Measurements from ENCODE around the gene MAPK8IP1.
"Not testable (repeated sequence)": the region's sequence is repeated elsewhere in the genome, so short reads cannot be mapped to it uniquely, and the experiment has no call there.

Gene MAPK8IP1

GRCh38 chr11:45900916-45901617 lies 15.6 kb downstream of the MAPK8IP1 start:
- peak overlapping the region; percentile 90 for H3K9ac ChIP-seq (ENCODE audit: insufficient read length, low read depth)
- H3K4me3 ChIP-seq (ENCODE audit: insufficient read length, low read depth) = peak overlapping the region; percentile 85
- H3K36me3 ChIP-seq (ENCODE audit: insufficient read depth, insufficient read length, low read length) = peaks cover 30% of the 10 kb centered on the region
- no peak for DNase-seq (ENCODE audit: low read depth, low spot score)
- TF ChIP-seq YY1 (IDR thresholded peaks at IDR 0.05; ENCODE audit: insufficient read depth, insufficient read length) (no peak), SUZ12 (IDR thresholded peaks at IDR 0.05; ENCODE audit: extremely low read depth, insufficient read depth, insufficient read length) (no peak), ZNF274 (IDR thresholded peaks at IDR 0.05; ENCODE audit: low read depth, low read length) (no peak)
- H3K9me3 ChIP-seq (ENCODE audit: insufficient read depth, low read length) = no peaks in the 10 kb centered on the region
- peaks cover 19% of the 10 kb centered on the region for H3K27me3 ChIP-seq (ENCODE audit: insufficient read depth, insufficient read length)
- H3K4me1 ChIP-seq (ENCODE audit: insufficient read depth, insufficient read length) = peaks cover 35% of the 10 kb centered on the region

GRCh38 chr11:45901626-45902025 lies 16.2 kb downstream of the MAPK8IP1 start:
- DNase-seq (ENCODE audit: low read depth, low spot score) = no peak
- peaks cover 35% of the 10 kb centered on the region for H3K36me3 ChIP-seq (ENCODE audit: insufficient read depth, insufficient read length, low read length)
- TF ChIP-seq ZNF274 (IDR thresholded peaks at IDR 0.05; ENCODE audit: low read depth, low read length) = no peak
- no peak for TF ChIP-seq YY1 (IDR thresholded peaks at IDR 0.05; ENCODE audit: insufficient read depth, insufficient read length)
- TF ChIP-seq SUZ12 (IDR thresholded peaks at IDR 0.05; ENCODE audit: extremely low read depth, insufficient read depth, insufficient read length) = no peak

DNA sequence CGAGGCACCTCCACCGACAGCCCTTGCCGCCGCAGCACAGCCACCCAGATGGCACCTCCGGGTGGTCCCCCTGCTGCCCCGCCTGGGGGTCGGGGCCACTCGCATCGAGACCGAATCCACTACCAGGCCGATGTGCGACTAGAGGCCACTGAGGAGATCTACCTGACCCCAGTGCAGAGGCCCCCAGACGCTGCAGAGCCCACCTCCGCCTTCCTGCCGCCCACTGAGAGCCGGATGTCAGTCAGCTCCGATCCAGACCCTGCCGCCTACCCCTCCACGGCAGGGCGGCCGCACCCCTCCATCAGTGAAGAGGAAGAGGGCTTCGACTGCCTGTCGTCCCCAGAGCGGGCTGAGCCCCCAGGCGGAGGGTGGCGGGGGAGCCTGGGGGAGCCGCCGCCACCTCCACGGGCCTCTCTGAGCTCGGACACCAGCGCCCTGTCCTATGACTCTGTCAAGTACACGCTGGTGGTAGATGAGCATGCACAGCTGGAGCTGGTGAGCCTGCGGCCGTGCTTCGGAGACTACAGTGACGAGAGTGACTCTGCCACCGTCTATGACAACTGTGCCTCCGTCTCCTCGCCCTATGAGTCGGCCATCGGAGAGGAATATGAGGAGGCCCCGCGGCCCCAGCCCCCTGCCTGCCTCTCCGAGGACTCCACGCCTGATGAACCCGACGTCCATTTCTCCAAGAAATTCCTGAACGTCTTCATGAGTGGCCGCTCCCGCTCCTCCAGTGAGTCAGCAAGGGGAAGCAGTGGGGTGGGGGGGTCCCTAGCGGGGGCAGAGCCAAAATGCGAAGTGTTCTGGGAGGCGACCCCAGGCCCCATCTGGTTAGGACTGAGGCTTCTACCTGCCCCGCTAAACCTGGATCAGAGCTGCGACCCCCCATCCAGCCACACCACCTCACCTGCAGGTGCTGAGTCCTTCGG lies 17.3 kb downstream of the MAPK8IP1 start:
- H3K36me3 ChIP-seq (ENCODE audit: insufficient read depth, insufficient read length, low read length) = peaks cover 40% of the 10 kb centered on the region
- no peaks in the 10 kb centered on the region for H3K9me3 ChIP-seq (ENCODE audit: insufficient read depth, low read length)
- H3K4me3 ChIP-seq (ENCODE audit: insufficient read length, low read depth) = no peak overlapping the region
- DNase-seq (ENCODE audit: low read depth, low spot score) = no peak
- peaks cover 10% of the 10 kb centered on the region for H3K27me3 ChIP-seq (ENCODE audit: insufficient read depth, insufficient read length)
- H3K9ac ChIP-seq (ENCODE audit: insufficient read length, low read depth) = no peak overlapping the region
- TF ChIP-seq YY1 (IDR thresholded peaks at IDR 0.05; ENCODE audit: insufficient read depth, insufficient read length) (no peak), SUZ12 (IDR thresholded peaks at IDR 0.05; ENCODE audit: extremely low read depth, insufficient read depth, insufficient read length) (no peak)
- H3K4me1 ChIP-seq (ENCODE audit: insufficient read depth, insufficient read length) = peaks cover 33% of the 10 kb centered on the region

More at GRCh38 chr11:45901626-45902025, 16.2 kb downstream of the MAPK8IP1 start:
- Histone ChIP-seq H3K9ac (ENCODE audit: insufficient read length, low read depth) (peak overlapping the region; percentile 90), H3K4me3 (ENCODE audit: insufficient read length, low read depth) (no peak overlapping the region), H3K27me3 (ENCODE audit: insufficient read depth, insufficient read length) (peaks cover 19% of the 10 kb centered on the region), H3K4me1 (ENCODE audit: insufficient read depth, insufficient read length) (peaks cover 33% of the 10 kb centered on the region), H3K9me3 (ENCODE audit: insufficient read depth, low read length) (no peaks in the 10 kb centered on the region)

- H3K4me3 ChIP-seq (ENCODE audit: insufficient read length, low read depth) = no peak overlapping the region
- H3K36me3 ChIP-seq (ENCODE audit: insufficient read depth, insufficient read length, low read length) = peaks cover 48% of the 10 kb centered on the region
- peaks cover 9% of the 10 kb centered on the region for H3K27me3 ChIP-seq (ENCODE audit: insufficient read depth, insufficient read length)
- H3K4me1 ChIP-seq (ENCODE audit: insufficient read depth, insufficient read length) = peaks cover 25% of the 10 kb centered on the region
- no peak for TF ChIP-seq ZNF274 (IDR thresholded peaks at IDR 0.05; ENCODE audit: low read depth, low read length)
- TF ChIP-seq YY1 (IDR thresholded peaks at IDR 0.05; ENCODE audit: insufficient read depth, insufficient read length) = no peak
- no peak for TF ChIP-seq SUZ12 (IDR thresholded peaks at IDR 0.05; ENCODE audit: extremely low read depth, insufficient read depth, insufficient read length)
- H3K9ac ChIP-seq (ENCODE audit: insufficient read length, low read depth) = no peak overlapping the region
- no peak for DNase-seq (ENCODE audit: low read depth, low spot score)
- H3K9me3 ChIP-seq (ENCODE audit: insufficient read depth, low read length) = no peaks in the 10 kb centered on the region
Observed at GRCh38 chr11:45904309-45904915, 19.0 kb downstream of the MAPK8IP1 start.

- Histone ChIP-seq H3K9me3 (ENCODE audit: insufficient read depth, low read length) (no peaks in the 10 kb centered on the region), H3K36me3 (ENCODE audit: insufficient read depth, insufficient read length, low read length) (peaks cover 55% of the 10 kb centered on the region), H3K9ac (ENCODE audit: insufficient read length, low read depth) (no peak overlapping the region), H3K4me1 (ENCODE audit: insufficient read depth, insufficient read length) (peaks cover 25% of the 10 kb centered on the region), H3K27me3 (ENCODE audit: insufficient read depth, insufficient read length) (peaks cover 9% of the 10 kb centered on the region), H3K4me3 (ENCODE audit: insufficient read length, low read depth) (no peak overlapping the region)
- no peak for DNase-seq (ENCODE audit: low read depth, low spot score)
- TF ChIP-seq YY1 (IDR thresholded peaks at IDR 0.05; ENCODE audit: insufficient read depth, insufficient read length) (no peak), SUZ12 (IDR thresholded peaks at IDR 0.05; ENCODE audit: extremely low read depth, insufficient read depth, insufficient read length) (no peak), ZNF274 (IDR thresholded peaks at IDR 0.05; ENCODE audit: low read depth, low read length) (no peak)
Observed at GRCh38 chr11:45905095-45905494, 19.6 kb downstream of the MAPK8IP1 start.

- not testable (repeated sequence) for H3K9ac ChIP-seq (ENCODE audit: insufficient read length, low read depth); H3K4me3 ChIP-seq (ENCODE audit: insufficient read length, low read depth); H3K9me3 ChIP-seq (ENCODE audit: insufficient read depth, low read length); DNase-seq (ENCODE audit: low read depth, low spot score); H3K27me3 ChIP-seq (ENCODE audit: insufficient read depth, insufficient read length)
- H3K4me1 ChIP-seq (ENCODE audit: insufficient read depth, insufficient read length) = peaks cover 29% of the 10 kb centered on the region
- H3K36me3 ChIP-seq (ENCODE audit: insufficient read depth, insufficient read length, low read length) = peaks cover 59% of the 10 kb centered on the region
Observed at GRCh38 chr11:45905576-45905975, 20.1 kb downstream of the MAPK8IP1 start.
